ENCODE results near the gene SH3GL3.

Gene SH3GL3

GRCh38 chr15:83446904-83447709, at the start of gene SH3GL3:
Gene SH3GL3 (plus strand): TSS chr15:83447341. CDS start chr15:83447534, 193 bp downstream.
- peak; percentile 33 for DNase-seq

- no peak for DNase-seq
These were observed 48.5 kb upstream of the SH3GL3 start for GRCh38 chr15:83398626-83399025.

GRCh38 chr15:83404121-83404520, 43.0 kb upstream of the SH3GL3 start:
- no peak for DNase-seq

GRCh38 chr15:83410532-83410931, 36.6 kb upstream of the SH3GL3 start:
- no peak for DNase-seq

GRCh38 chr15:83413054-83413719, 34.0 kb upstream of the SH3GL3 start:
- no peak for DNase-seq

- DNase-seq = no peak
These were observed 25.1 kb upstream of the SH3GL3 start for GRCh38 chr15:83422081-83422480.

GRCh38 chr15:83422541-83422940, 24.6 kb upstream of the SH3GL3 start:
- DNase-seq = no peak

GRCh38 chr15:83424101-83424500, 23.0 kb upstream of the SH3GL3 start:
- DNase-seq = no peak

- no peak for DNase-seq
These were observed 16.7 kb upstream of the SH3GL3 start for GRCh38 chr15:83430441-83430840.

GRCh38 chr15:83431521-83431920, 15.6 kb upstream of the SH3GL3 start:
- DNase-seq = no peak

GRCh38 chr15:83435202-83435601, 11.9 kb upstream of the SH3GL3 start:
- no peak for DNase-seq

- no peak for DNase-seq
These were observed 11.4 kb upstream of the SH3GL3 start for GRCh38 chr15:83435782-83436181.

GRCh38 chr15:83436513-83437158, 10.5 kb upstream of the SH3GL3 start:
- no peak for DNase-seq

- no peak for DNase-seq
These were observed 3.9 kb upstream of the SH3GL3 start for GRCh38 chr15:83443076-83443847.

- DNase-seq = no peak
These were observed 2.2 kb upstream of the SH3GL3 start for GRCh38 chr15:83444936-83445335.

- no peak for DNase-seq
These were observed 1.5 kb upstream of the SH3GL3 start for GRCh38 chr15:83445643-83446042.

GRCh38 chr15:83446417-83446816, 724 bp upstream of the SH3GL3 start:
- DNase-seq = no peak

- no peak for DNase-seq
These were observed 2.1 kb downstream of the SH3GL3 start for GRCh38 chr15:83449250-83449671.

- DNase-seq = no peak
These were observed 2.9 kb downstream of the SH3GL3 start for GRCh38 chr15:83449937-83450506.

GRCh38 chr15:83457149-83457548, 10.0 kb downstream of the SH3GL3 start:
- DNase-seq = no peak

- no peak for DNase-seq
These were observed 11.2 kb downstream of the SH3GL3 start for GRCh38 chr15:83458381-83458780.

- no peak for DNase-seq
These were observed 14.9 kb downstream of the SH3GL3 start for GRCh38 chr15:83462026-83462425.

GRCh38 chr15:83462953-83463433, 15.9 kb downstream of the SH3GL3 start:
- DNase-seq = no peak
